Trophoblast cell (in vitro differentiated cells and primary cell): ENCODE results near the gene KCNA2.
A peak's percentile ranks its signal among the peaks of the same experiment; 100 is the strongest.

Source experiments
- DNase-seq, 2 donors: peaks; one replicate each; pipeline ENCODE4 v3.0.0-alpha.2; 2016
- H2AFZ ChIP-seq: 2 replicates; pipeline ENCODE4 v1.6.1; 2013; ENCODE audit warnings: low read length, moderate library complexity, mild to moderate bottlenecking; ENCODE audit not compliant: insufficient read depth, poor library complexity
- H2AK5ac ChIP-seq: 2 replicates; pipeline ENCODE4 v1.6.1; 2013; ENCODE audit warnings: mild to moderate bottlenecking, low read length
- H2BK120ac ChIP-seq: 2 replicates; pipeline ENCODE4 v1.6.1; 2013; ENCODE audit warnings: low read length, mild to moderate bottlenecking, moderate library complexity; ENCODE audit not compliant: insufficient read depth, poor library complexity
- H2BK12ac ChIP-seq: 2 replicates; pipeline ENCODE4 v1.6.1; 2013; ENCODE audit warnings: mild to moderate bottlenecking, low read length, moderate library complexity
- H2BK5ac ChIP-seq: 2 replicates; pipeline ENCODE4 v1.6.1; 2013; ENCODE audit warnings: low read length, low read depth, moderate library complexity, mild to moderate bottlenecking; ENCODE audit not compliant: poor library complexity
- H3K14ac ChIP-seq: 2 replicates; pipeline ENCODE4 v1.6.1; 2013; ENCODE audit warnings: mild to moderate bottlenecking, low read length
- H3K18ac ChIP-seq: 2 replicates; pipeline ENCODE4 v1.6.1; 2013; ENCODE audit warnings: mild to moderate bottlenecking, low read length
- H3K23ac ChIP-seq: 2 replicates; pipeline ENCODE4 v1.6.1; 2013; ENCODE audit warnings: low read length
- H3K27ac ChIP-seq: 2 replicates; pipeline ENCODE4 v1.5.1; 2013; ENCODE audit warnings: low read depth, mild to moderate bottlenecking, inconsistent platforms, low read length, moderate library complexity
- H3K27me3 ChIP-seq: 2 replicates; pipeline ENCODE4 v1.6.1; 2013; ENCODE audit warnings: inconsistent platforms, mild to moderate bottlenecking, low read length, moderate library complexity; ENCODE audit not compliant: insufficient read depth
- H3K36me3 ChIP-seq, 2 experiments: 1 replicate in 1 of 2; 2 replicates in 1 of 2; pipeline ENCODE4 v1.6.1; 2013; ENCODE audit warnings: low read length in 2 of 2, mild to moderate bottlenecking in 2 of 2, moderate library complexity in 1 of 2; ENCODE audit not compliant: insufficient read depth in 2 of 2, control insufficient read depth in 1 of 2
- H3K4ac ChIP-seq: 2 replicates; pipeline ENCODE4 v1.6.1; 2013; ENCODE audit warnings: low read depth, mild to moderate bottlenecking, low read length, moderate library complexity
- H3K4me1 ChIP-seq, 2 experiments: 1 replicate in 1 of 2; 2 replicates in 1 of 2; pipeline ENCODE4 v1.6.1; 2013; ENCODE audit warnings: low read length in 2 of 2, mild to moderate bottlenecking in 2 of 2, moderate library complexity in 1 of 2; ENCODE audit not compliant: insufficient read depth in 2 of 2, control insufficient read depth in 1 of 2
- H3K4me2 ChIP-seq: 2 replicates; pipeline ENCODE4 v1.6.1; 2013; ENCODE audit warnings: inconsistent platforms, mild to moderate bottlenecking, low read length, moderate library complexity
- H3K4me3 ChIP-seq: 2 replicates; pipeline ENCODE4 v1.5.1; 2013; ENCODE audit warnings: mild to moderate bottlenecking, low read depth, low read length, inconsistent platforms
- H3K79me1 ChIP-seq: one replicate; pipeline ENCODE4 v1.6.1; 2013; ENCODE audit warnings: low read length
- H3K79me2 ChIP-seq: 2 replicates; pipeline ENCODE4 v1.6.1; 2013; ENCODE audit warnings: low read length, mild to moderate bottlenecking; ENCODE audit not compliant: control insufficient read depth, insufficient read depth, poor library complexity
- H3K9ac ChIP-seq: 2 replicates; pipeline ENCODE4 v1.6.1; 2013; ENCODE audit warnings: mild to moderate bottlenecking, low read length
- H3K9me3 ChIP-seq: 2 replicates; pipeline ENCODE4 v1.6.1; 2013; ENCODE audit warnings: low read depth, mild to moderate bottlenecking, control low read depth, inconsistent platforms, low read length; ENCODE audit not compliant: insufficient read depth
- H4K12ac ChIP-seq: 2 replicates; pipeline ENCODE4 v1.6.1; 2013; ENCODE audit warnings: low read depth, mild to moderate bottlenecking, low read length, moderate library complexity
- H4K8ac ChIP-seq: 2 replicates; pipeline ENCODE4 v1.6.1; 2013; ENCODE audit warnings: low read depth, mild to moderate bottlenecking, low read length, moderate library complexity
- H4K91ac ChIP-seq: one replicate; pipeline ENCODE4 v1.6.1; 2013; ENCODE audit warnings: low read depth, mild to moderate bottlenecking, low read length, moderate library complexity
- WGBS: extraction: QIAGEN DNeasy Blood & Tissue Kit; methylation state at CpG from one replicate; pipeline ENCODE4 v1.1.7; 2013; ENCODE audit warnings: missing lambda C conversion rate; ENCODE audit not compliant: insufficient read length, insufficient coverage; ENCODE audit errors: extremely low coverage; 5-methylcytosine and 5-hydroxymethylcytosine counted together

The KCNA2 gene

DNA sequence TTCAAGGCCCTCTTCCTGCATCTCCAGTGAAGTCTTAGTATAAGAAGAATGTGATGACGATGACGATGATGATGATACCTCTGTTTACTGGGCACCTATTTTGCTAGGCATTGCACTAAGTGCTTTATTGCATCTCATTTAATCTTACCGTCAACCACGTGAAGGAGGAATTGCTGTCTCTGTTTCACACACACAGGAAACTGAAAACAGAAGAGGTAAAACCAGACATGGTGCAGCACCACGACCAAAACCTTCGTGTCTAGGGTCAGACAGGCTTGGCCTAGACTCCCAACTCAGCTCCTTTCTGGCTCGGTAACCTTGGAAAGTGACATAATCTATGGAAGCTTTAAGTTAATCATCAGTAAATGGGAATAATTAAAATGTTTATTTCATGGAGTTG is 20.7 kb upstream of the KCNA2 start:
- Histone ChIP-seq H2AFZ (no peak overlapping the region), H3K27ac (no peak overlapping the region), H3K79me2 (no peaks in the 10 kb centered on the region), H3K27me3 (no peaks in the 10 kb centered on the region), H3K9me3 (no peaks in the 10 kb centered on the region), H3K4ac (no peak overlapping the region), H3K79me1 (no peaks in the 10 kb centered on the region), H3K14ac (no peak overlapping the region), H2AK5ac (no peak overlapping the region), H3K4me3 (no peak overlapping the region), H4K12ac (no peak overlapping the region), H3K36me3 (no peaks in the 10 kb centered on the region), H3K23ac (no peak overlapping the region), H3K4me1 (no peaks in the 10 kb centered on the region), H3K4me2 (no peak overlapping the region), H3K18ac (no peak overlapping the region), H4K91ac (no peak overlapping the region), H2BK5ac (no peak overlapping the region), H4K8ac (no peak overlapping the region), H3K9ac (no peak overlapping the region), H2BK12ac (no peak overlapping the region), H2BK120ac (no peak overlapping the region)
- DNase-seq: no peak
- WGBS: no CpG with 5 or more reads among the region's 7 CpGs

DNA sequence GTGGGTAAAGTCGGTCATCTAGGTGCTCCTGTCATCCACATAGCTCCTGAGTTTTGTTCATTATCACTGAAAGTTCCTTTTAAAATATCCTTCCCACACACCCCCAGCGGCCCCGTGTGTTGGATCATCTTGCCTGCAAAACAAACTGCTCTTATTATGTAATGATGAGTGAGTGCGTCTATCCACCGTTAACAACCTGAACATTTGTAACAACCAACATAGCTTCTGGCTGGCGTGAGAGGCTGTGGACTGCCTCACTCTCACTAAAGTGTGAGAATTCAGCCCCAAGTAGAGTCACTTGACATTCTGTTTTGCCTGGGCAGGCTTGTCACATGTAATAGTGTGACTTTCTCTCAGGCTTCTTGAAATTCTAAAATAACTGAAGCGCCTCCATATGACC is 14.5 kb upstream of the KCNA2 start:
- Histone ChIP-seq H3K23ac (no peak overlapping the region), H3K18ac (no peak overlapping the region), H4K12ac (no peak overlapping the region), H3K4me3 (no peak overlapping the region), H3K9me3 (no peaks in the 10 kb centered on the region), H4K8ac (no peak overlapping the region), H2BK120ac (no peak overlapping the region), H3K27ac (no peak overlapping the region), H2AK5ac (no peak overlapping the region), H3K9ac (no peak overlapping the region), H3K14ac (no peak overlapping the region), H2AFZ (no peak overlapping the region), H3K4ac (no peak overlapping the region), H4K91ac (no peak overlapping the region), H3K79me2 (no peaks in the 10 kb centered on the region), H3K4me1 (no peaks in the 10 kb centered on the region), H3K27me3 (no peaks in the 10 kb centered on the region), H2BK5ac (no peak overlapping the region), H3K36me3 (no peaks in the 10 kb centered on the region), H3K79me1 (no peaks in the 10 kb centered on the region), H2BK12ac (no peak overlapping the region), H3K4me2 (no peak overlapping the region)
- no CpG with 5 or more reads among the region's 7 CpGs for WGBS
- DNase-seq: no peak

DNA sequence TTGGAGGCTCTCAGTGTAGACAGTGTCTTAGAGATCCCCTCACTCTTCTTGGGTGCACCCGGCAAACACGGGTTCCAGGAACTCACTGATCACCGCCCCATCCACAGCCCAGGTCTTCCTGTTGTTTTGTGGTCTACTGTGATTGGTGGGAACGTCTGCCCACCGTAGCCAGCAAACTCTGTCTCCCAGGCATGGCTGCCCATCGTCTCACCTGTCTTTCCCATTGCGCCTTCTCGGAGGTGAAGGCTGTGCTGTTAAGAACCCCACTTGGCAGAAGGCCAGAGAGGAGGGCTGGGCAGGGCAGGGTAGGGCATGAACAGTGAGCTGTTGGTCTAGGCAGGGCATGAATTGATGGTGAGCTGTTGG is 14.1 kb upstream of the KCNA2 start:
- Histone ChIP-seq H3K14ac (no peak overlapping the region), H3K36me3 (no peaks in the 10 kb centered on the region), H3K4ac (no peak overlapping the region), H3K27ac (no peak overlapping the region), H3K79me1 (no peaks in the 10 kb centered on the region), H3K4me3 (no peak overlapping the region), H3K27me3 (no peaks in the 10 kb centered on the region), H4K8ac (no peak overlapping the region), H2AK5ac (no peak overlapping the region), H4K91ac (no peak overlapping the region), H3K4me1 (no peaks in the 10 kb centered on the region), H2BK12ac (no peak overlapping the region), H3K4me2 (no peak overlapping the region), H3K23ac (no peak overlapping the region), H3K79me2 (no peaks in the 10 kb centered on the region), H2BK120ac (no peak overlapping the region), H3K18ac (no peak overlapping the region), H4K12ac (no peak overlapping the region), H2AFZ (no peak overlapping the region), H2BK5ac (no peak overlapping the region), H3K9ac (no peak overlapping the region), H3K9me3 (no peaks in the 10 kb centered on the region)
- DNase-seq: no peak
- no CpG with 5 or more reads among the region's 8 CpGs for WGBS

DNA sequence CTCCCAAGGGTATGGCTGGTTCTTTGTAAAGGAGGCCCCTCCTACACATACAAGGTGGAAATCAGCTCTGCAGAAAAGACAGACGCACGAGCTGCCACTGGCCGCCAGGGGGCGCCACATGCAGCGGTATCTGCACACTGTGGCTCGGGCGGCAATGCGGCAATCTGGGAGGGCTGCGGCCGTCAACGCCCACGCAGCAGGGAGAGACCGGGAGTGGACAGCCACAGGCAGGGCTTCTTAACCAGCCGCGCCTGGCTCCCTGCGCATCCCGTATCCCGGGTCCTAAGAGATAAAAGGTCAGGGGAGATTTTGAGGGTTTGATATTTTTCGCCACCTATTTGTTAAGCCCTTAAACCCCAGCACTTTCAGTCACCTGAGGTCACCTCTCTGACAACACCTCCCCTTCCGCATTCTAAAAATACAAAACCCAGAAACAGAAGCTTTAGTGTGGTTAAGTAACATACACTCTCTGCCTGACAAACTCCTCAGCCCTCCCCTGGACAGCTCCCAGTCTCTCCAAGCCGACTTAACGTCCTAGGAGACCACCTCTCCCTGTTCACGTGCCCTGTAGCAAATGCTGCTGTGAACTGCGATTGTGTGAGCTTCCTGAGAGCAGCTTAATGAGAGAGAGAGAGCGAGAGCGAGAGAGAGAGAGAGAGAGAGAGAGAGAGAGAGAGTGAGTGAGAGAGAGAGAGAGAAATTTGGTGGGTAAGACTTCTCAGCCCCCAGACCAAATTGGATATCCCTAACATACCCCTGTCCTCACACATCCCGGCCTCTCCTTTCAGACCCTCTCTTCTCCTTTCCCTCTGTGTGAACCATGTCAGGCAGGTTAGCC is 13.5 kb upstream of the KCNA2 start:
- Histone ChIP-seq H4K91ac (no peak overlapping the region), H3K4me2 (peak overlapping the region; percentile 53), H3K18ac (no peak overlapping the region), H4K12ac (no peak overlapping the region), H3K9me3 (no peaks in the 10 kb centered on the region), H3K27ac (no peak overlapping the region), H2BK12ac (no peak overlapping the region), H3K4me3 (no peak overlapping the region), H2AFZ (no peak overlapping the region), H3K79me2 (no peaks in the 10 kb centered on the region), H3K14ac (no peak overlapping the region), H2BK120ac (no peak overlapping the region), H3K9ac (no peak overlapping the region), H4K8ac (no peak overlapping the region), H3K27me3 (no peaks in the 10 kb centered on the region), H3K4me1 (no peaks in the 10 kb centered on the region), H3K4ac (no peak overlapping the region), H3K79me1 (no peaks in the 10 kb centered on the region), H3K36me3 (no peaks in the 10 kb centered on the region), H2BK5ac (no peak overlapping the region), H3K23ac (no peak overlapping the region), H2AK5ac (no peak overlapping the region)
- DNase-seq: peak; percentile 94 to 98
- WGBS: no CpG with 5 or more reads among the region's 27 CpGs
